Neuronal stem cell (in vitro differentiated cells): ENCODE data around the gene NRTN.

Experiments used
- DNase-seq: peaks from one replicate; pipeline ENCODE4 v3.0.0-alpha.2; 2013; ENCODE audit warnings: low spot score
- H2AFZ ChIP-seq: one replicate; pipeline ENCODE4 v1.6.1; 2013; ENCODE audit warnings: mild to moderate bottlenecking, low read length, inconsistent platforms
- H2AK5ac ChIP-seq: 2 replicates; pipeline ENCODE4 v1.6.1; 2013; ENCODE audit warnings: low read depth, mild to moderate bottlenecking, inconsistent platforms, low read length, moderate library complexity, mixed read lengths
- H2BK120ac ChIP-seq: 2 replicates; pipeline ENCODE4 v1.6.1; 2013; ENCODE audit warnings: low read depth, mild to moderate bottlenecking, inconsistent platforms, low read length, moderate library complexity, mixed read lengths
- H2BK12ac ChIP-seq: one replicate; pipeline ENCODE4 v1.6.1; 2013; ENCODE audit warnings: low read length, inconsistent platforms
- H2BK15ac ChIP-seq: 2 replicates; pipeline ENCODE4 v1.6.1; 2013; ENCODE audit warnings: mild to moderate bottlenecking, low read length, inconsistent platforms, mixed read lengths
- H2BK5ac ChIP-seq: one replicate; pipeline ENCODE4 v1.6.1; 2013; ENCODE audit warnings: inconsistent platforms, mild to moderate bottlenecking, low read length, moderate library complexity
- H3K14ac ChIP-seq: one replicate; pipeline ENCODE4 v1.6.1; 2013; ENCODE audit warnings: low read length, inconsistent platforms
- H3K18ac ChIP-seq: 2 replicates; pipeline ENCODE4 v1.6.1; 2013; ENCODE audit warnings: low read length, inconsistent platforms
- H3K23ac ChIP-seq: 2 replicates; pipeline ENCODE4 v1.6.1; 2013; ENCODE audit warnings: low read depth, mild to moderate bottlenecking, mixed read lengths, low read length, inconsistent platforms; ENCODE audit not compliant: poor library complexity
- H3K27ac ChIP-seq: replicated peaks from 3 replicates; pipeline ENCODE4 v1.5.1; 2013; ENCODE audit warnings: low read length, inconsistent platforms
- H3K27me3 ChIP-seq, 3 experiments: 2 replicates each; pipeline ENCODE4 v1.6.1; 2013; ENCODE audit warnings: low read length in 3 of 3, mild to moderate bottlenecking in 2 of 3, inconsistent platforms in 1 of 3, low read depth in 1 of 3, mixed read lengths in 1 of 3, moderate library complexity in 1 of 3; ENCODE audit not compliant: control insufficient read depth in 3 of 3, insufficient read depth in 3 of 3
- H3K36me3 ChIP-seq, 2 donors: replicated peaks in 1 of 2; 2 replicates each; pipeline ENCODE4 v1.6.1; 2013; ENCODE audit warnings: low read length in 2 of 2; ENCODE audit not compliant: control insufficient read depth in 2 of 2, insufficient read depth in 2 of 2
- H3K4ac ChIP-seq: 2 replicates; pipeline ENCODE4 v1.6.1; 2013; ENCODE audit warnings: inconsistent platforms, mild to moderate bottlenecking, low read length, moderate library complexity
- H3K4me1 ChIP-seq, 2 donors: 1 replicate in 1 of 2; 2 replicates in 1 of 2; pipeline ENCODE4 v1.6.1; 2013; ENCODE audit warnings: low read length in 2 of 2, low read depth in 1 of 2; ENCODE audit not compliant: control insufficient read depth in 2 of 2, insufficient read depth in 1 of 2
- H3K4me2 ChIP-seq: one replicate; pipeline ENCODE4 v1.6.1; 2013; ENCODE audit warnings: mild to moderate bottlenecking, low read length, inconsistent platforms; ENCODE audit not compliant: insufficient read depth, poor library complexity, severe bottlenecking
- H3K4me3 ChIP-seq, 2 donors: 2 replicates each; pipeline ENCODE4 v1.5.1; 2013; ENCODE audit warnings: low read length in 2 of 2, mild to moderate bottlenecking in 2 of 2, inconsistent platforms in 1 of 2, moderate library complexity in 1 of 2
- H3K79me1 ChIP-seq: one replicate; pipeline ENCODE4 v1.6.1; 2013; ENCODE audit warnings: low read depth, mild to moderate bottlenecking, inconsistent platforms, low read length, moderate library complexity
- H3K9ac ChIP-seq: one replicate; pipeline ENCODE4 v1.6.1; 2013; ENCODE audit warnings: mild to moderate bottlenecking, low read depth, low read length, inconsistent platforms; ENCODE audit not compliant: poor library complexity
- H3K9me3 ChIP-seq, 2 donors: replicated peaks in 1 of 2; 2 replicates each; pipeline versions ENCODE3 to v1.6.1; 2013; ENCODE audit warnings: low read length in 2 of 2, mild to moderate bottlenecking in 2 of 2, inconsistent platforms in 1 of 2, low read depth in 1 of 2, mixed read lengths in 1 of 2, moderate library complexity in 1 of 2; ENCODE audit not compliant: control insufficient read depth in 2 of 2, insufficient read depth in 1 of 2
- H4K8ac ChIP-seq: one replicate; pipeline ENCODE4 v1.6.1; 2013; ENCODE audit warnings: low read depth, mild to moderate bottlenecking, inconsistent platforms, low read length, moderate library complexity
- H4K91ac ChIP-seq: one replicate; pipeline ENCODE4 v1.6.1; 2013; ENCODE audit warnings: low read length, low read depth, mild to moderate bottlenecking, inconsistent platforms; ENCODE audit not compliant: poor library complexity
- WGBS, 2 donors: extraction: QIAGEN DNeasy Blood & Tissue Kit; methylation state at CpG; one replicate each; pipeline ENCODE4 v1.1.7; 2013; ENCODE audit warnings: missing lambda C conversion rate in 2 of 2, mixed read lengths in 1 of 2; ENCODE audit not compliant: insufficient read length in 2 of 2, insufficient replicate concordance in 1 of 2; ENCODE audit errors: extremely low coverage in 2 of 2; 5-methylcytosine and 5-hydroxymethylcytosine counted together

The NRTN gene

DNA sequence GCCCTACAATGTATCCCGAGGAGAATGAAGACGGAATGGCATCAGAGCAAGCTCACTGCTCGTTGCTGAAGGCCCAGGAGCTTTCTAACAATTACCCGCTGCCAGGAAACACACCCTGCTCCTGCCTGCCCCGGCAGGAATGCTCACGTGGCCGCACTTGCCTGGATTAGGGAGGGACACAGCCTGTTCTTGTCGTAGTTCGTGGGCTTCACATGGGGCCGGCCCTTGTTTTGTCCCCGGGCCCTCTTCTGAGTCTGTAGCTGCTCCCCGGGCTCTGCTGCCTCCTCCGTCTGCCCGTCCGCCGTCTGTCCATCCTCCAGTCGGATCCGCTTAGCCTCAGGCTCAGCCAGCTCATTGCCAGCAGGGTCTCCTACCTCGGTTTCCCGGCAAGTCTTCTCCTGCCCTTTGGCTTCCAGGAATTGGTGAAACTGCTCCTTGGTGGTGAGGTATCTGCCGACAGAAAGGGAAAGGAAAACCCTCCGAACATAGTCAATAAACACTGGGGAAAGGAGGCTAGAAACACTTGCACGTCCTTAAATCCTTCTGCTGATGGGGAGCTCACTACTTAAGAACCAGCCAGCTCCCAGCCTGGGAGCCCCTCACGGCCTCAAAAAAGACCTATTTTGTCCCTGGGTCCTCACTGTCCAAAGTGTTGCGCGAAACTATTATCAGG is 14.8 kb upstream of the NRTN start:
- no peak overlapping the region for H3K23ac ChIP-seq
- peaks cover 35 to 52% of the 10 kb centered on the region in 2 donors for H3K36me3 ChIP-seq
- H3K4ac ChIP-seq, result no peak overlapping the region
- H3K27ac ChIP-seq, result no peak overlapping the region
- no CpG with 5 or more reads among the region's 26 CpGs for WGBS, 2 donors
- no peak for DNase-seq
- no peak overlapping the region for H2BK120ac ChIP-seq
- no peaks in the 10 kb centered on the region for H3K27me3 ChIP-seq
- H3K9me3 ChIP-seq, result peaks cover 0 to 2% of the 10 kb centered on the region in 2 donors
- H4K8ac ChIP-seq, result no peak overlapping the region
- H2AK5ac ChIP-seq, result peak overlapping the region; percentile 97
- no peak overlapping the region for H3K9ac ChIP-seq
- H2BK5ac ChIP-seq, result peak overlapping the region; percentile 88
- no peak overlapping the region for H3K14ac ChIP-seq
- H3K79me1 ChIP-seq, result peaks cover 13% of the 10 kb centered on the region
- H4K91ac ChIP-seq, result no peak overlapping the region
- H2BK15ac ChIP-seq, result peak overlapping the region; percentile 20
- H3K4me3 ChIP-seq, result peak overlapping the region; percentile 64 to 76
- H3K4me2 ChIP-seq, result peak overlapping the region; percentile 90
- H3K18ac ChIP-seq, result peak overlapping the region; percentile 15
- no peak overlapping the region for H2BK12ac ChIP-seq
- peaks cover 4 to 7% of the 10 kb centered on the region in 2 donors for H3K4me1 ChIP-seq
- H2AFZ ChIP-seq, result peak overlapping the region; percentile 48

DNA sequence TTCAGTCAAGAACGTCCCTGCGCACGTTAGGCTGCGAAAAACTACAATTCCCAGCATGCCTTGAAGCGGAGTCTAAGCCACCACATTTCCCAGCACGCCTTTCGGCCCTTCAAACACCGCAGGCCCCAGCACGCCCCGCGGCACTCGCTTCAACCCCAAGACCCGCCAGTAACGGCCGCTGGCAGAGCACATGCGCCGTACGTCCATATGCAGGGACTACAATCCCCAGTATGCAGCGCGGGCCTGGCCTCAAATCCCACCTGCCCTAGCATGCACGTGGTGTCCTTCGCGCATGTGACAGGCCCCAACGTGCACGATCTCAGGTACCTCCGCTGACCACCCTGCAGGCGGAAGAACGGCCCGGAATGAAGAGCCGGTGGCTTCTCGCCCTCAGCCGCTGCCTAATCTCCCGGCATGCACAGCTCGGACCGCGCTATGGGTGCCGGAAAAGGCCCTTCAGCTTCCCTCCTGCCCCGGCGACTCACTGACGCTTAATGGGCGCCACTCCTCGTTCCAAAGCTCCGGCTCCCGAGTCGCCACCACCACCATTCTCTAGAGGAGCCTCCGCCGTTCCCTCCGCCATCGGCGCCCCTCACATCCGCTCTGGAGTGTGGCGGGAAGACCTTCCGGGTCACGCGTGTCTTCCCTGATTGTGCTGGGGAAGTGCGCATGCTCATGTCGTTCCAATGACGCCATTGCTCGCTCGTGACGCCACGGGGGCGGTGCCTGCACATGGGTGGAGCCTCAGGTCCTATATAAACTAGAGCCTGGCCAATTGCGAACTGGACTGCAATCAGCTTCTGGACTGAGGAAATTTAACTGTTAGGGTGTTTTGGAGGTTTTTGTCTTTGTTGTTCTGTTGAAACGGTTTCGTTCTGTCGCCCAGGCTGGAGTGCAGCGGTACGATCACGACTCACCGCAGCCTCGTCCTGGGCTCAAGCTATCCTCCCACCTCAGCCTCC is 14.0 kb upstream of the NRTN start, which contains the start of gene DUS3L:
Gene DUS3L (minus strand): TSS at position 605 of the 962 bp plus-strand sequence. CDS start 22 bp downstream, at position 583.
- peak within 1 kb of the TSS; percentile 75 for H3K23ac ChIP-seq
- peak within 1 kb of the TSS; percentile 78 for H3K9ac ChIP-seq
- peak; percentile 95 for DNase-seq
- peak within 1 kb of the TSS; percentile 99 for H2BK15ac ChIP-seq
- H3K9me3 ChIP-seq, result peaks cover 0 to 2% of the 10 kb centered on the region in 2 donors
- H4K91ac ChIP-seq, result no peak within 1 kb of the TSS
- H3K27me3 ChIP-seq, result no peaks in the 10 kb centered on the region
- H3K14ac ChIP-seq, result no peak within 1 kb of the TSS
- peak within 1 kb of the TSS; percentile 91 for H2AFZ ChIP-seq
- H3K36me3 ChIP-seq, result peaks cover 35 to 44% of the 10 kb centered on the region in 2 donors
- H3K4me3 ChIP-seq, result peak within 1 kb of the TSS; percentile 76 to 89
- peak within 1 kb of the TSS; percentile 88 for H2BK5ac ChIP-seq
- peaks cover 13% of the 10 kb centered on the region for H3K79me1 ChIP-seq
- peaks cover 4 to 7% of the 10 kb centered on the region in 2 donors for H3K4me1 ChIP-seq
- H3K27ac ChIP-seq, result peak within 1 kb of the TSS; percentile 82
- no peak within 1 kb of the TSS for H2BK12ac ChIP-seq
- WGBS, 2 donors, result no CpG with 5 or more reads among the region's 72 CpGs
- H3K18ac ChIP-seq, result peak within 1 kb of the TSS; percentile 99
- H2BK120ac ChIP-seq, result peak within 1 kb of the TSS; percentile 49
- no peak within 1 kb of the TSS for H3K4ac ChIP-seq
- H4K8ac ChIP-seq, result peak within 1 kb of the TSS; percentile 52
- peak within 1 kb of the TSS; percentile 90 for H3K4me2 ChIP-seq
- H2AK5ac ChIP-seq, result peak within 1 kb of the TSS; percentile 97

DNA sequence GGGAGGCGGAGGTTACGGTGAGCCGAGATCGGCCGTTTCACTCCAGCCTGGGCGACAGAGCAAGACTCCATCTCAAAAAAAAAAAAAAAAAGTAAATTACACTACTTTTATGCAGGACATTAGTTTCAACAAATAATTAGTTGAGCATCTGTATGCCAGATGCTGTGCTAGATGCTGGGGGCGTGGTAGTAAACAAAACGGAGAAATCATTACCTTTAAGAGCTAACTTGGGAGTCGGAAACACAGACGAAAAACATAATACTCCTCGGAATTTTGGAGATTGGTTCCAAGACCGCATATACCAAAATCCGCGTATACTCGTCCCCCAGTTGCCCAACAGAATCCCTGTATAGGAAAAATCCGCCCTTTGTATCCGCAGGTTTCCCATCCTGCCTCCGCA is 12.6 kb upstream of the NRTN start:
- no peak overlapping the region for H3K27ac ChIP-seq
- H3K36me3 ChIP-seq, result peaks cover 23 to 30% of the 10 kb centered on the region in 2 donors
- H4K91ac ChIP-seq, result no peak overlapping the region
- H2BK120ac ChIP-seq, result no peak overlapping the region
- no peak overlapping the region for H3K23ac ChIP-seq
- no peak overlapping the region for H3K4me3 ChIP-seq
- H2BK12ac ChIP-seq, result no peak overlapping the region
- H3K9ac ChIP-seq, result no peak overlapping the region
- H2AFZ ChIP-seq, result no peak overlapping the region
- H3K9me3 ChIP-seq, result peaks cover 0 to 2% of the 10 kb centered on the region in 2 donors
- H3K27me3 ChIP-seq, result peaks cover 0 to 2% (median 0%) of the 10 kb centered on the region in 3 experiments
- no peak overlapping the region for H3K4ac ChIP-seq
- no peak overlapping the region for H2BK15ac ChIP-seq
- no peak overlapping the region for H2BK5ac ChIP-seq
- no peak overlapping the region for H3K18ac ChIP-seq
- no peak overlapping the region for H2AK5ac ChIP-seq
- WGBS, 2 donors, result no CpG with 5 or more reads among the region's 18 CpGs
- H3K4me1 ChIP-seq, result peaks cover 4 to 7% of the 10 kb centered on the region in 2 donors
- peaks cover 11% of the 10 kb centered on the region for H3K79me1 ChIP-seq
- no peak overlapping the region for H4K8ac ChIP-seq
- no peak overlapping the region for H3K14ac ChIP-seq
- no peak overlapping the region for H3K4me2 ChIP-seq
- no peak for DNase-seq
